K562 (cell line): ENCODE data around the gene APOLD1. TPM values are rescaled to one million over a fixed set of nuclear protein-coding genes. Genes with fewer than 3 reads are reported as not detected.

Experiments used
- ATAC-seq: fragments of 200-7000 bp; cut with Tn5 transposase; 3 replicates; pipeline ENCODE4 v1.9.1; 2020; ENCODE audit warnings: moderate library complexity
- BruUV-seq: library from RNA; stranded (reverse); fragments of 400-500 nt; replicated peaks from 2 replicates; lab custom pipeline; 2021; lab: Mats Ljungman, UMichigan
- CTCF ChIA-PET: fragments of 300-600 bp; formaldehyde crosslinking; extraction: SDS; loops from one replicate; lab custom pipeline; 2021; ENCODE audit warnings: low intra/inter-chr PET ratio; lab: Yijun Ruan, JAX
- POLR2A ChIA-PET: fragments of 300-600, 350-650 bp; sonication (Branson Sonifier 250); formaldehyde crosslinking; extraction: SDS; loops from one replicate; lab custom pipeline; 2021; ENCODE audit warnings: antibody characterized with exemption, inconsistent platforms; lab: Yijun Ruan, JAX
- DNase-seq, 4 experiments: peaks; one replicate each; pipeline versions ENCODE4 v3.0.0 to v3.0.0-alpha.2; 2011 to 2018; ENCODE audit warnings: low spot score in 3 of 4, mixed read lengths in 3 of 4; ENCODE audit errors: extremely low read depth in 1 of 4
- FAIRE-seq: peaks from 2 replicates; lab custom pipeline; 2011; peaks lifted over from hg19 to GRCh38; lab: Jason Lieb, UNC
- H2AFZ ChIP-seq: 2 replicates; pipeline ENCODE4 v1.6.0; 2011; ENCODE audit warnings: low read depth, low read length, control low read depth, inconsistent platforms
- H3K27ac ChIP-seq: fragments of 200-600 bp; 3 replicates; pipeline ENCODE4 v1.8.0; 2011; ENCODE audit warnings: low read depth, mild to moderate bottlenecking, control low read depth, inconsistent platforms, low read length, moderate library complexity, mixed read lengths; ENCODE audit errors: extremely low read depth
- H3K27me3 ChIP-seq, 2 experiments: fragments of 300-600 bp in 1 of 2; 2 replicates in 1 of 2; 3 replicates in 1 of 2; pipeline versions ENCODE4 v1.6.0 to v1.8.0; 2011; ENCODE audit warnings: inconsistent platforms in 2 of 2, low read length in 2 of 2, mild to moderate bottlenecking in 1 of 2, mixed read lengths in 1 of 2, moderate library complexity in 1 of 2; ENCODE audit not compliant: control insufficient read depth in 2 of 2, insufficient read depth in 2 of 2
- H3K36me3 ChIP-seq: fragments of 300-600 bp; 3 replicates; pipeline ENCODE4 v1.8.0; 2011; ENCODE audit warnings: mild to moderate bottlenecking, low read length, inconsistent platforms; ENCODE audit not compliant: control insufficient read depth, insufficient read depth
- H3K4me1 ChIP-seq, 2 experiments: fragments of 200-600 bp in 1 of 2; replicated peaks in 1 of 2; 2 replicates in 1 of 2; 3 replicates in 1 of 2; pipeline versions ENCODE4 v1.5.1 to v1.8.0; 2011; ENCODE audit warnings: inconsistent platforms in 2 of 2, low read length in 2 of 2, mild to moderate bottlenecking in 1 of 2, mixed read lengths in 1 of 2, moderate library complexity in 1 of 2; ENCODE audit not compliant: control insufficient read depth in 2 of 2, insufficient read depth in 2 of 2
- H3K4me2 ChIP-seq: 2 replicates; pipeline ENCODE4 v1.6.1; 2011; ENCODE audit warnings: low read length, control low read depth, inconsistent platforms, mixed read lengths; ENCODE audit not compliant: insufficient read depth
- H3K4me3 ChIP-seq: fragments of 200-600 bp; sonication (generic), shearing (Covaris generic); 2 replicates; pipeline ENCODE4 v1.5.1; 2016; ENCODE audit warnings: control low read depth, inconsistent platforms
- H3K79me2 ChIP-seq: fragments of 200-600 bp; 3 replicates; pipeline ENCODE4 v1.8.0; 2011; ENCODE audit warnings: low read length, inconsistent platforms; ENCODE audit not compliant: control insufficient read depth, insufficient read depth
- H3K9ac ChIP-seq, 2 experiments: 2 replicates each; pipeline versions ENCODE4 v1.6.0 to v1.6.1; 2011; ENCODE audit warnings: low read depth in 2 of 2, low read length in 2 of 2, control low read depth in 1 of 2, inconsistent platforms in 1 of 2, mild to moderate bottlenecking in 1 of 2, mixed read lengths in 1 of 2; ENCODE audit not compliant: insufficient read depth in 1 of 2
- H3K9me1 ChIP-seq: one replicate; pipeline ENCODE4 v1.6.0; 2011; ENCODE audit warnings: inconsistent platforms, mild to moderate bottlenecking, low read length, moderate library complexity; ENCODE audit not compliant: control insufficient read depth, insufficient read depth
- H3K9me3 ChIP-seq: replicated peaks from 2 replicates; pipeline ENCODE4 v1.5.1; 2011; ENCODE audit warnings: low read depth, low read length, inconsistent platforms; ENCODE audit not compliant: control insufficient read depth, insufficient read depth
- H4K20me1 ChIP-seq: replicated peaks from 2 replicates; pipeline ENCODE4 v1.6.1; 2011; ENCODE audit warnings: low read length, inconsistent platforms, mixed read lengths; ENCODE audit not compliant: control insufficient read depth, insufficient read depth
- ATF7 ChIP-seq: fragments of 450-650 bp; IDR thresholded peaks from 2 replicates; pipeline ENCODE4 v1.7.1; 2014; ENCODE audit warnings: mild to moderate bottlenecking, moderate library complexity
- NBN ChIP-seq: fragments of 450-650 bp; IDR thresholded peaks from 2 replicates; pipeline ENCODE4 v1.6.1; 2016; ENCODE audit warnings: low read depth, mild to moderate bottlenecking
- NFYB ChIP-seq: IDR thresholded peaks from 2 replicates; pipeline ENCODE4 v1.6.1; 2011; ENCODE audit warnings: mild to moderate bottlenecking, moderate library complexity; ENCODE audit not compliant: insufficient read length; ENCODE audit errors: extremely low read depth
- RAD21 ChIP-seq, 2 experiments: fragments of 250-450 bp in 1 of 2; fragments of 450-650 bp in 1 of 2; sonication (Bioruptor Pico) in 1 of 2; formaldehyde crosslinking in 1 of 2; IDR thresholded peaks in 1 of 2; conservative IDR thresholded peaks in 1 of 2; 2 replicates each; pipeline versions ENCODE4 v1.4.0 to v1.8.0; 2020 to 2022; ENCODE audit warnings: mild to moderate bottlenecking in 2 of 2, moderate library complexity in 1 of 2
- RBM22 ChIP-seq: fragments of 200-400 bp; formaldehyde crosslinking; IDR thresholded peaks from 2 replicates; pipeline ENCODE4 v1.6.1; 2018; ENCODE audit warnings: low read length, low read depth; ENCODE audit not compliant: poor library complexity, severe bottlenecking
- WGBS: fragments of 100-300 bp; shearing (Covaris generic); methylation state at CpG from one replicate; pipeline ENCODE4 v1.1.6; 2016; ENCODE audit warnings: low coverage, mixed read lengths; ENCODE audit not compliant: insufficient coverage; ENCODE audit errors: missing lambda C conversion rate; 5-methylcytosine and 5-hydroxymethylcytosine counted together
- in situ Hi-C: fragments of 300-500 bp; cut with MboI; formaldehyde crosslinking; loops from 4 replicates; pipeline ENCODE4 v1.15.0; 2018; ENCODE audit warnings: inconsistent platforms, mixed read lengths
- intact Hi-C: fragments of 100-400 bp; cut with micrococcal nuclease; formaldehyde crosslinking; loops from 2 replicates; pipeline ENCODE4 v1.14.2; 2022
- polyA plus RNA-seq, 8 experiments: library from polyadenylated mRNA; depleted of rRNA in 4 of 8; stranded (reverse) in 5 of 8; unstranded in 3 of 8; fragments of >200 nt; fragmentation: Nextera tagmentation in 2 of 8; fragmentation: Illumina TruSeq in 1 of 8; extraction: Ambion mirVana in 2 of 8; extraction: Trizol in 1 of 8; gene quantifications; 2 replicates each; pipeline versions ENCODE4 v1.2.1 to v1.2.3, GENCODE V29; 2011 to 2014; ENCODE audit warnings: inconsistent platforms in 1 of 8, missing spikeins in 1 of 8
- total RNA-seq, 7 experiments: library from RNA; depleted of rRNA in 6 of 7; stranded (reverse); fragments of >200 nt in 6 of 7; fragmentation: Illumina TruSeq in 2 of 7; extraction: Trizol in 2 of 7; gene quantifications; 2 replicates each; pipeline versions ENCODE4 v1.2.1 to v1.2.3, GENCODE V29; 2011 to 2021; ENCODE audit warnings: low replicate concordance in 1 of 7
- TF ChIP-seq, protein P1 (sequence below): fragments of 250-450 bp; sonication (Bioruptor Pico); IDR thresholded peaks from 2 replicates; pipeline ENCODE4 v1.5.0; 2020; ENCODE audit warnings: mild to moderate bottlenecking, borderline replicate concordance
- TF ChIP-seq, protein P2 (sequence below): fragments of 450-650 bp; formaldehyde crosslinking; IDR thresholded peaks from 2 replicates; pipeline ENCODE4 v1.4.0; 2020; ENCODE audit warnings: mild to moderate bottlenecking, moderate library complexity

The APOLD1 gene
- total and polyA plus RNA-seq, 9 of the 15 experiments (the other 6 are each of a cell fraction or from before 2014, with no cell fraction given), result 0.28 to 1.1 (median 0.61) TPM

DNA sequence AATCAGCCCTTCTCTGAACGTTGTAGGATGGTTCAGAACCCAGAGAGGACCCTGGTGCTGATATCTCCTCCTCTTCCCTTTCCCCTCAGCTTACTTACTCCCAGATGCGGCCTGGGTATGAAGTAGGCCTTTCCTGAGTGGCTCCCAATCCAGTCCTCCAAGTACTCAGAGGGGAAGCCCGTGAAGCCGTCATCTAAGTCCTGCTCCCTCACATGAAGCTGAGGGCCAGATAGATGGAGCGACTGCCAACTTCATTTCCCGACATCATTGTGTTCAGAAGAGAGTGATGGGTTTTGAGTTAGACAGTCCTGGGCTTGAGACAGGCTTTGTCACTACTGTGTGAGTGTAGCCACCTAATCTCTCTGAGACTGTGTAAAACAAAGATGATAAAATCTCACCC lies 2.7 kb downstream of the APOLD1 start (continued):
- TF ChIP-seq, protein P1, sequence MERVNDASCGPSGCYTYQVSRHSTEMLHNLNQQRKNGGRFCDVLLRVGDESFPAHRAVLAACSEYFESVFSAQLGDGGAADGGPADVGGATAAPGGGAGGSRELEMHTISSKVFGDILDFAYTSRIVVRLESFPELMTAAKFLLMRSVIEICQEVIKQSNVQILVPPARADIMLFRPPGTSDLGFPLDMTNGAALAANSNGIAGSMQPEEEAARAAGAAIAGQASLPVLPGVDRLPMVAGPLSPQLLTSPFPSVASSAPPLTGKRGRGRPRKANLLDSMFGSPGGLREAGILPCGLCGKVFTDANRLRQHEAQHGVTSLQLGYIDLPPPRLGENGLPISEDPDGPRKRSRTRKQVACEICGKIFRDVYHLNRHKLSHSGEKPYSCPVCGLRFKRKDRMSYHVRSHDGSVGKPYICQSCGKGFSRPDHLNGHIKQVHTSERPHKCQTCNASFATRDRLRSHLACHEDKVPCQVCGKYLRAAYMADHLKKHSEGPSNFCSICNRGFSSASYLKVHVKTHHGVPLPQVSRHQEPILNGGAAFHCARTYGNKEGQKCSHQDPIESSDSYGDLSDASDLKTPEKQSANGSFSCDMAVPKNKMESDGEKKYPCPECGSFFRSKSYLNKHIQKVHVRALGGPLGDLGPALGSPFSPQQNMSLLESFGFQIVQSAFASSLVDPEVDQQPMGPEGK (CRISPR knock-in tag), result no peak

DNA sequence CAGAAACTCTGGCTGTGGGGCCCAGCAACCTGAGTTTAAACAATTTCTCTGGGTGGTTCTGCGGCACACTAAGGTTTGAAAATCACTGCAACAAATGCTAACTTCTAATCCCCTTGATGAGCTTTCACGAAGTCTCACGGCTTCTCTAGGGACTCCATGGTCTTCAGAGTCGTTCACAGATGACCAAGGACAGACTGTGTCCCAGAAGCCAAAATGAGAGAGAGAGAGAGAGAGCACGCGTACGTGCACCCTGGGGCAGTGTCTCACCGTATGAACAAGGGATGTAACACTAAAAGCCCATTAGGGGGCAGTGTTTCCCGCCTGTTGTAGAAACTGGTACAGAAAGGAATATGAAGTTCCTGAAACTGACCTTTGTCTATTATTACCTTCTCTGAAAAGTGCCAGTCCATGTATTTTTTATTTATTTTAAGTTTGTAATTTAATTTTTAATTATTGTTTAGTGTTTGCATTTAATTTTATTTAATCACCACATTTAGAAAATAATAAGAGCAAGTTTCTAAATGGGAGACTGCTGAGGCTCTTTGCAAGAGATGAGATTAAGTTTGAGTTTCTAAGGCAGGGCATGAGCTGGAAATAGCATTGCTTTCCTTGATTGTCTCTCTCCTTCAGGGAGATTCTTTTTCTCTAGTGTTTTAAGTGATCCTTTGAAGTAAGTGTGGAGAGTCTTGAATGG lies 3.4 kb downstream of the APOLD1 start:
- Histone ChIP-seq H3K27ac (no peak overlapping the region), H4K20me1 (no peaks in the 10 kb centered on the region), H3K79me2 (peaks cover 17% of the 10 kb centered on the region; the same call in 2 of the 3 replicates), H3K4me1 (peaks cover 16 to 42% of the 10 kb centered on the region in 2 experiments), H3K9ac (no peak overlapping the region), H3K4me3 (no peak overlapping the region), H2AFZ (peak overlapping the region; percentile 75), H3K9me1 (no peaks in the 10 kb centered on the region), H3K36me3 (no peaks in the 10 kb centered on the region), H3K4me2 (peak overlapping the region; percentile 9; the same call in 1 of the 2 replicates), H3K9me3 (no peaks in the 10 kb centered on the region), H3K27me3 (no peaks in the 10 kb centered on the region)
- CTCF ChIA-PET, result no interaction called here
- FAIRE-seq, result peak; percentile 81
- ATAC-seq, result peak; percentile 76
- peak; percentile 48 to 86 (median 52) for DNase-seq
- in situ Hi-C loops, result no loop called here
- WGBS, result 12% methylated on average over 9 of the region's 9 CpGs
- intact Hi-C loops, result loop anchor here (1.0 to 5.0 kb wide), 5 partner anchors 24 to 423 kb away; partner anchors contain the start of gene DDX47
- BruUV-seq, result no TSS peak
- POLR2A ChIA-PET, result interaction anchor here (0.6 to 1.4 kb wide), 5 partner anchors 14 to 297 kb away, joined by 3 to 4 read pairs (median 3); no protein-coding TSS in a partner anchor
- TF ChIP-seq ATF7 (no peak), RBM22 (no peak), NBN (no peak), NFYB (no peak), RAD21 (CRISPR knock-in tag; conservative IDR thresholded peaks at IDR 0.05 in 1 of 2, IDR thresholded peaks at IDR 0.05 in 1 of 2) (peak; percentile 64 to 71)
- TF ChIP-seq, protein P2, sequence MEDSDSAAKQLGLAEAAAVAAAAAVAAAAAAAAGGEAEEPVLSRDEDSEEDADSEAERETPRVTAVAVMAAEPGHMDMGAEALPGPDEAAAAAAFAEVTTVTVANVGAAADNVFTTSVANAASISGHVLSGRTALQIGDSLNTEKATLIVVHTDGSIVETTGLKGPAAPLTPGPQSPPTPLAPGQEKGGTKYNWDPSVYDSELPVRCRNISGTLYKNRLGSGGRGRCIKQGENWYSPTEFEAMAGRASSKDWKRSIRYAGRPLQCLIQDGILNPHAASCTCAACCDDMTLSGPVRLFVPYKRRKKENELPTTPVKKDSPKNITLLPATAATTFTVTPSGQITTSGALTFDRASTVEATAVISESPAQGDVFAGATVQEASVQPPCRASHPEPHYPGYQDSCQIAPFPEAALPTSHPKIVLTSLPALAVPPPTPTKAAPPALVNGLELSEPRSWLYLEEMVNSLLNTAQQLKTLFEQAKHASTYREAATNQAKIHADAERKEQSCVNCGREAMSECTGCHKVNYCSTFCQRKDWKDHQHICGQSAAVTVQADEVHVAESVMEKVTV, result peak; percentile 47; the same call in 1 of the 2 replicates
